ENCODE measurements around the gene KRT28. TPM values are rescaled to one million over a fixed set of nuclear protein-coding genes. Genes with fewer than 3 reads are reported as not detected.

Gene KRT28
- total and polyA plus RNA-seq, 2 experiments from 2014 or later = not detected

DNA sequence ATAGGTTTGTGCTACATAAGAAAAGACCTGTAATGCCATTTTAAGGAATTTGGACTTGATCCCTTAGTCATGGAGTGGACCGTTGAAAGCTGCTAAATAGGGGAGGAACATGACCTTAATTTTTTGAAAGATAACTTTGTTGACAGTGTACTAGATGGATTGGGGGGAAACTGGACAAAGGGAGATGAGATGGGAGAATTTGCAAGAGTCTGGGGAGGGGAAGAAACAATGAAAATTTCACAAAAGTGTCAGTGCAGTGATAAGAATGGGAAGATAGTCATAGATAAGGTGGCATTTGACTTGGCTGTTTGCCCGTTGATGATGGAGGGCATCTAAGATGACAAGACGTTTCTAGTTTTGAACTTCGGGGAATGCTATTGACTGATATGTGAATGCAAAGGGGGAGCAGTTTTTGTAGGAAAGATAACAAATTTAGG is 44.9 kb upstream of the KRT28 start:
- Histone ChIP-seq H3K4me3 (no peak overlapping the region), H4K20me1 (ENCODE audit: insufficient read depth, poor library complexity, severe bottlenecking) (no peaks in the 10 kb centered on the region), H3K79me2 (no peaks in the 10 kb centered on the region), H3K9me3 (ENCODE audit: low read depth) (no peaks in the 10 kb centered on the region), H2AFZ (no peak overlapping the region), H3K36me3 (replicated peaks; ENCODE audit: insufficient read depth, low read depth) (no peaks in the 10 kb centered on the region), H3K4me2 (no peak overlapping the region), H3K9me2 (replicated peaks; ENCODE audit: insufficient read depth) (no peaks in the 10 kb centered on the region), H3K27ac (no peak overlapping the region), H3K27me3 (no peaks in the 10 kb centered on the region), H3K4me1 (ENCODE audit: insufficient read depth) (peaks cover 9% of the 10 kb centered on the region)
- WGBS (ENCODE audit: low lambda C conversion rate, missing lambda C conversion rate) = 84% methylated on average over 4 of the region's 4 CpGs
- TF ChIP-seq CTCF (IDR thresholded peaks at IDR 0.05; ENCODE audit: poor library complexity) (no peak), EZH2 (IDR thresholded peaks at IDR 0.05; ENCODE audit: borderline replicate concordance) (no peak), EZH2phosphoT487 (IDR thresholded peaks at IDR 0.05; ENCODE audit: low read depth, severe bottlenecking, unreplicated experiment) (no peak)
- no peak for DNase-seq (ENCODE audit: low spot score)

- H2AFZ ChIP-seq = no peak overlapping the region
- H4K20me1 ChIP-seq (ENCODE audit: insufficient read depth, poor library complexity, severe bottlenecking) = no peaks in the 10 kb centered on the region
- H3K4me2 ChIP-seq = no peak overlapping the region
- H3K36me3 ChIP-seq (replicated peaks; ENCODE audit: insufficient read depth, low read depth) = no peaks in the 10 kb centered on the region
- 56% methylated on average over 3 of the region's 3 CpGs for WGBS (ENCODE audit: low lambda C conversion rate, missing lambda C conversion rate)
- TF ChIP-seq CTCF (IDR thresholded peaks at IDR 0.05; ENCODE audit: poor library complexity) (no peak), EZH2 (IDR thresholded peaks at IDR 0.05; ENCODE audit: borderline replicate concordance) (no peak), EZH2phosphoT487 (IDR thresholded peaks at IDR 0.05; ENCODE audit: low read depth, severe bottlenecking, unreplicated experiment) (no peak)
- peaks cover 9% of the 10 kb centered on the region for H3K4me1 ChIP-seq (ENCODE audit: insufficient read depth)
- no peaks in the 10 kb centered on the region for H3K9me3 ChIP-seq (ENCODE audit: low read depth)
- H3K9me2 ChIP-seq (replicated peaks; ENCODE audit: insufficient read depth) = no peaks in the 10 kb centered on the region
- H3K27me3 ChIP-seq = no peaks in the 10 kb centered on the region
- H3K27ac ChIP-seq = no peak overlapping the region
- no peaks in the 10 kb centered on the region for H3K79me2 ChIP-seq
- H3K4me3 ChIP-seq = no peak overlapping the region
- no peak for DNase-seq (ENCODE audit: low spot score)
Measured at GRCh38 chr17:40843242-40843641, 43.5 kb upstream of the KRT28 start.

DNA sequence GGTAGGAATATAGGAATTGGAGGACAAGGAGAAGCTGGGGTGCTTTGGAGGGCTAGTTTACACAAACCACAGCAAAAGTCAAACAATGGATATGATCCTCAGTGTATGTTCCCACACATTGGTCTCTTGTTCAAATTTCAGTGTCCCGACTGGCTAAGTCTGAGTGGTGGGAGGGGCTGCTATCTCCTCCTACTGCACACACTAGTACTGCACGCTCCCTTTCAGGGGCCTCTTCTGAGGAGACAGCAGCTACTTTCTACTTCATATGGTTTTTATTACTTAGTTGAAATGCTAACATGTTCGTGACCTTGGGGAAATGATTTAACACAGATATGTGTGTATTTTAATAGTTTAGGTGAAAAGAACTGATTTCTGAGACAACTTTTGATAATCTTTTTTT is 41.5 kb upstream of the KRT28 start:
- H3K36me3 ChIP-seq (replicated peaks; ENCODE audit: insufficient read depth, low read depth) = no peaks in the 10 kb centered on the region
- no peak for TF ChIP-seq CTCF (IDR thresholded peaks at IDR 0.05; ENCODE audit: poor library complexity)
- no peak for TF ChIP-seq EZH2phosphoT487 (IDR thresholded peaks at IDR 0.05; ENCODE audit: low read depth, severe bottlenecking, unreplicated experiment)
- TF ChIP-seq EZH2 (IDR thresholded peaks at IDR 0.05; ENCODE audit: borderline replicate concordance) = no peak
- peaks cover 9% of the 10 kb centered on the region for H3K4me1 ChIP-seq (ENCODE audit: insufficient read depth)
- WGBS (ENCODE audit: low lambda C conversion rate, missing lambda C conversion rate) = 33% methylated on average over 3 of the region's 3 CpGs
- H3K9me2 ChIP-seq (replicated peaks; ENCODE audit: insufficient read depth) = no peaks in the 10 kb centered on the region
- H3K27me3 ChIP-seq = no peaks in the 10 kb centered on the region
- no peaks in the 10 kb centered on the region for H3K79me2 ChIP-seq
- H3K4me3 ChIP-seq = no peak overlapping the region
- no peak overlapping the region for H2AFZ ChIP-seq
- H3K4me2 ChIP-seq = peak overlapping the region; percentile 17
- H4K20me1 ChIP-seq (ENCODE audit: insufficient read depth, poor library complexity, severe bottlenecking) = no peaks in the 10 kb centered on the region
- peak; percentile 22 for DNase-seq (ENCODE audit: low spot score)
- H3K9me3 ChIP-seq (ENCODE audit: low read depth) = no peaks in the 10 kb centered on the region
- H3K27ac ChIP-seq = no peak overlapping the region

GRCh38 chr17:40839194-40839593 is 39.4 kb upstream of the KRT28 start:
- Histone ChIP-seq H3K27ac (no peak overlapping the region), H3K27me3 (no peaks in the 10 kb centered on the region), H3K79me2 (no peaks in the 10 kb centered on the region), H3K36me3 (replicated peaks; ENCODE audit: insufficient read depth, low read depth) (no peaks in the 10 kb centered on the region), H2AFZ (no peak overlapping the region), H3K4me2 (no peak overlapping the region), H3K4me3 (no peak overlapping the region), H3K9me3 (ENCODE audit: low read depth) (no peaks in the 10 kb centered on the region), H3K4me1 (ENCODE audit: insufficient read depth) (peaks cover 9% of the 10 kb centered on the region), H4K20me1 (ENCODE audit: insufficient read depth, poor library complexity, severe bottlenecking) (no peaks in the 10 kb centered on the region), H3K9me2 (replicated peaks; ENCODE audit: insufficient read depth) (no peaks in the 10 kb centered on the region)
- DNase-seq (ENCODE audit: low spot score) = no peak
- no peak for TF ChIP-seq EZH2phosphoT487 (IDR thresholded peaks at IDR 0.05; ENCODE audit: low read depth, severe bottlenecking, unreplicated experiment)
- no peak for TF ChIP-seq CTCF (IDR thresholded peaks at IDR 0.05; ENCODE audit: poor library complexity)
- TF ChIP-seq EZH2 (IDR thresholded peaks at IDR 0.05; ENCODE audit: borderline replicate concordance) = no peak
- 81% methylated on average over 3 of the region's 3 CpGs for WGBS (ENCODE audit: low lambda C conversion rate, missing lambda C conversion rate)

Data from hepatocyte (in vitro differentiated cells).